ENCODE results near the gene NASP. TPM values are rescaled to one million over a fixed set of nuclear protein-coding genes. Genes with fewer than 3 reads are reported as not detected.

NASP gene
- total RNA-seq, 3 donors from 2014 or later: 83.4 to 96.7 (median 91.0) TPM

DNA sequence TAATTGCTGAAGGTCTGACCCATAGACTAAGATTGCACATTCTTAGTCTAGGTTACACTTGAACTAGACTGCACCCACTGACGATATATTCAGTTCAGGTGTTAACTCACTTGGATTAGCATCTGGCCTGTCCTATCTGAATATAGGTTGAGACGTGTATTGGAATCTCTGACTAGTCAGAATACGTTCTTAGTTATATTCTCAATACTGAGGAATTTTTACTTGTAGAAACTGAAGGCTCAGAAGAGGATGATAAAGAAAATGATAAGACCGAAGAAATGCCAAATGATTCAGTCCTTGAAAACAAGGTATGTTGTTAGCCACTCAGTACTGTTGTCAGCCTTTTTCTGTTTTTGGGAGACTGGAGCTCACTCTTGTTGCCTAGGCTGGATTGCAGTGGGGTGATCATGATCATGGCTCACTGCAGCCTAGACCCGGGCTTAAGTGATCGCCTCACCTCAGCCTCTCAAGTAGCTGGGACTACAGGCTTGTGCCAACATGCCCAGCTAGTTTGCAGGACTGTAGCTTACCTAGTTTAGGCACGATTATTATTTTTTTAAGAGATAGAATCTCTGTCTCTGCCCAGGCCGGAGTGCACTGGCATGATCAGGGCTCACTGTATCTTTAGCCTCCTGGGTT lies 29.2 kb downstream of the NASP start:
- DNase-seq (ENCODE audit: low spot score in 2 of 2): no peak
- Histone ChIP-seq H3K9me3 (no peaks in the 10 kb centered on the region), H3K27ac (no peak overlapping the region), H3K4me1 (peaks cover 0 to 3% of the 10 kb centered on the region in 2 donors), H3K27me3 (no peaks in the 10 kb centered on the region), H3K4me3 (no peak overlapping the region), H3K36me3 (peaks cover 3% of the 10 kb centered on the region)
- TF ChIP-seq POLR2A (IDR thresholded peaks at IDR 0.05) (no peak), POLR2AphosphoS5 (IDR thresholded peaks at IDR 0.05) (no peak)
- TF ChIP-seq, protein P1, sequence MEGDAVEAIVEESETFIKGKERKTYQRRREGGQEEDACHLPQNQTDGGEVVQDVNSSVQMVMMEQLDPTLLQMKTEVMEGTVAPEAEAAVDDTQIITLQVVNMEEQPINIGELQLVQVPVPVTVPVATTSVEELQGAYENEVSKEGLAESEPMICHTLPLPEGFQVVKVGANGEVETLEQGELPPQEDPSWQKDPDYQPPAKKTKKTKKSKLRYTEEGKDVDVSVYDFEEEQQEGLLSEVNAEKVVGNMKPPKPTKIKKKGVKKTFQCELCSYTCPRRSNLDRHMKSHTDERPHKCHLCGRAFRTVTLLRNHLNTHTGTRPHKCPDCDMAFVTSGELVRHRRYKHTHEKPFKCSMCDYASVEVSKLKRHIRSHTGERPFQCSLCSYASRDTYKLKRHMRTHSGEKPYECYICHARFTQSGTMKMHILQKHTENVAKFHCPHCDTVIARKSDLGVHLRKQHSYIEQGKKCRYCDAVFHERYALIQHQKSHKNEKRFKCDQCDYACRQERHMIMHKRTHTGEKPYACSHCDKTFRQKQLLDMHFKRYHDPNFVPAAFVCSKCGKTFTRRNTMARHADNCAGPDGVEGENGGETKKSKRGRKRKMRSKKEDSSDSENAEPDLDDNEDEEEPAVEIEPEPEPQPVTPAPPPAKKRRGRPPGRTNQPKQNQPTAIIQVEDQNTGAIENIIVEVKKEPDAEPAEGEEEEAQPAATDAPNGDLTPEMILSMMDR (IDR thresholded peaks at IDR 0.05): no peak
- intact Hi-C loops (cut with DNase I; ENCODE audit: low total_unique reads): no loop called here

- Histone ChIP-seq H3K4me3 (no peak overlapping the region), H3K27me3 (no peaks in the 10 kb centered on the region), H3K27ac (no peak overlapping the region), H3K36me3 (peaks cover 3% of the 10 kb centered on the region), H3K9me3 (no peaks in the 10 kb centered on the region), H3K4me1 (no peaks in the 10 kb centered on the region)
- TF ChIP-seq POLR2A (IDR thresholded peaks at IDR 0.05): no peak
- TF ChIP-seq, protein P1 (IDR thresholded peaks at IDR 0.05): no peak
- intact Hi-C loops (cut with DNase I; ENCODE audit: low total_unique reads): no loop called here
- DNase-seq (ENCODE audit: low spot score in 2 of 2): no peak
These were observed 32.0 kb downstream of the NASP start for GRCh38 chr1:45615885-45616284.

DNA sequence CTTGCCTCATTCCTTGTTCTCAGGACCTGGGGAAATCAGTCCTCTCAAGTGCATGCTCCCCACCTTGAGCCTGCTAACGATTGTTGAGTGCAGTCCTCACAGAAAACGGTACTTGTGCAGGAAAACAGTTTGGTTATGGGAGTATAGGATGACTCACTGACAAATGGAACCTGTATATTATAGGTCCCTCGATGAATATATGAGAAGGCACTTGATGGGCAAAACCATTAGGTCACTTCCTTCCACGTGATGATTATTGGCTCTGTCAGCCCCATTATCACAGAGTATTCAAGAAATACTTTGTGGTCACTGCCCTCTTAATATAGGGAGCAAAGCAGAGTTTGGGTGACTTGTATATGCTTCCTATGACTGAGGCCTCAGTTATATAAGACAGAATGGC lies 33.8 kb downstream of the NASP start:
- TF ChIP-seq POLR2AphosphoS5 (IDR thresholded peaks at IDR 0.05) (no peak), POLR2A (IDR thresholded peaks at IDR 0.05) (no peak)
- TF ChIP-seq, protein P1 (IDR thresholded peaks at IDR 0.05): no peak
- peak overlapping the region in 1 of 2 donors; percentile 6 for H3K27ac ChIP-seq
- intact Hi-C loops (cut with DNase I; ENCODE audit: low total_unique reads): no loop called here

GRCh38 chr1:45619149-45619921 lies 35.5 kb downstream of the NASP start:
- peak overlapping the region; percentile 58 to 69 for H3K27ac ChIP-seq
- no peak overlapping the region for H3K4me3 ChIP-seq
- intact Hi-C loops (cut with DNase I; ENCODE audit: low total_unique reads): no loop called here
- H3K4me1 ChIP-seq: no peaks in the 10 kb centered on the region
- no peaks in the 10 kb centered on the region for H3K27me3 ChIP-seq
- H3K9me3 ChIP-seq: no peaks in the 10 kb centered on the region
- TF ChIP-seq POLR2A (IDR thresholded peaks at IDR 0.05) (no peak), POLR2AphosphoS5 (IDR thresholded peaks at IDR 0.05) (no peak)
- TF ChIP-seq, protein P1 (IDR thresholded peaks at IDR 0.05): no peak
- DNase-seq (ENCODE audit: low spot score in 2 of 2): no peak
- H3K36me3 ChIP-seq: peaks cover 3% of the 10 kb centered on the region

More for the DNA sequence above, 33.8 kb downstream of the NASP start:
- DNase-seq (ENCODE audit: low spot score in 2 of 2): no peak
- Histone ChIP-seq H3K9me3 (no peaks in the 10 kb centered on the region), H3K27me3 (no peaks in the 10 kb centered on the region), H3K4me1 (no peaks in the 10 kb centered on the region), H3K36me3 (peaks cover 3% of the 10 kb centered on the region), H3K4me3 (no peak overlapping the region)
